ENCODE measurements around the gene MRPL45. TPM values are rescaled to one million over a fixed set of nuclear protein-coding genes. Genes with fewer than 3 reads are reported as not detected.

Gene MRPL45
- total RNA-seq, 1 donor from 2014 or later, result 34.0 TPM

DNA sequence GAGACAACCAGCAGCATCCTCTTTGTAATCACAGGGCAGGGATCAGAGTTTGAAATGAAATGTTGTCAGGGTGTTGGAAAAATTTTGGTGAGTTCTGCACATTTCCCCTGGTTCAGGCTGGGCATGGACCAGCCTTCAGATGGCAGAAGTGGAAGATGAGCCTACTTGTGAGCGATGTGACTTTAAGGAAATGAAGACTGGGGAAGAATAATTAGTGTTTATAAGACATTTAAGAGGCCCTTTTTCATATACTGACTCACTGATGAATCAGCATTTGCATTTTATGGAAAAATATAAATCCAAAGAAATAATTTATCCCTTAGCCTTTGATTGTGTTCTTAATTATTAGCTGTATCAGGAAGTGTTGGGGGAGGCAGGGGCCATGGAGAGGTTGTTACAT, 25.9 kb downstream of the MRPL45 start:
- Mint-ChIP-seq H3K27me3 (ENCODE audit: unreplicated experiment) (peaks cover 2% of the 10 kb centered on the region), H3K9me3 (ENCODE audit: unreplicated experiment) (peaks cover 4% of the 10 kb centered on the region), H3K27ac (ENCODE audit: unreplicated experiment) (no peak overlapping the region), H3K4me3 (ENCODE audit: unreplicated experiment) (no peak overlapping the region), H3K4me1 (ENCODE audit: low read depth, unreplicated experiment) (peaks cover 11% of the 10 kb centered on the region), H3K36me3 (ENCODE audit: unreplicated experiment) (no peaks in the 10 kb centered on the region)
- DNase-seq, result no peak
- TF ChIP-seq, protein P1, sequence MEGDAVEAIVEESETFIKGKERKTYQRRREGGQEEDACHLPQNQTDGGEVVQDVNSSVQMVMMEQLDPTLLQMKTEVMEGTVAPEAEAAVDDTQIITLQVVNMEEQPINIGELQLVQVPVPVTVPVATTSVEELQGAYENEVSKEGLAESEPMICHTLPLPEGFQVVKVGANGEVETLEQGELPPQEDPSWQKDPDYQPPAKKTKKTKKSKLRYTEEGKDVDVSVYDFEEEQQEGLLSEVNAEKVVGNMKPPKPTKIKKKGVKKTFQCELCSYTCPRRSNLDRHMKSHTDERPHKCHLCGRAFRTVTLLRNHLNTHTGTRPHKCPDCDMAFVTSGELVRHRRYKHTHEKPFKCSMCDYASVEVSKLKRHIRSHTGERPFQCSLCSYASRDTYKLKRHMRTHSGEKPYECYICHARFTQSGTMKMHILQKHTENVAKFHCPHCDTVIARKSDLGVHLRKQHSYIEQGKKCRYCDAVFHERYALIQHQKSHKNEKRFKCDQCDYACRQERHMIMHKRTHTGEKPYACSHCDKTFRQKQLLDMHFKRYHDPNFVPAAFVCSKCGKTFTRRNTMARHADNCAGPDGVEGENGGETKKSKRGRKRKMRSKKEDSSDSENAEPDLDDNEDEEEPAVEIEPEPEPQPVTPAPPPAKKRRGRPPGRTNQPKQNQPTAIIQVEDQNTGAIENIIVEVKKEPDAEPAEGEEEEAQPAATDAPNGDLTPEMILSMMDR (IDR thresholded peaks at IDR 0.05; ENCODE audit: partially characterized antibody, unreplicated experiment), result no peak

DNA sequence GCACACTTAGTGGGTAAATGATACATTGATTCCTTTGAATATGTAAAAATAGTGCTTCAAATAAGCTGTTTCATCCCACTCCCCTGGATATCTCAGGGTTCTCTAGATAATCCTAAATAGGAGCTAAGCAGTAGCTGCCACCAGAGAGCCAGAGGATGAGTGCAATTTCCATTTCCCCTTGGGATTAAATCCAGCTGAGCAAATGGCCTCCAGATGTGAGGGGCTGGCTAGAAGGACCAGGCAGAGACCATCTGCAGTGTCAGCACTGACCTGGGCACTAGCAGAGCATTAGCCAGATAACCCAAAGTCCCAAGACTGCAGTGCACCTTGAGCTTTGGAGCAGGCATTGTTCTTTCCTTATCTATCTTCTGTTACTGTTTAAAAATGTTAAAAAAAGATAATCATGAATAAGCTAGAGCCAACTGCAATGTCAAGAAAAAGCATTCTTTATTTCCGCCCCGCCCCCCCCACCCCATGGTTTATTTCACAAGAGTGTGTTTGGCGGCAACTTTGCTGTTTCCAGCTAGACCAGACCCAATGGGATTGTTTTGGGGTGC, 27.3 kb downstream of the MRPL45 start:
- Mint-ChIP-seq H3K9me3 (ENCODE audit: unreplicated experiment) (peaks cover 2% of the 10 kb centered on the region), H3K27me3 (ENCODE audit: unreplicated experiment) (peaks cover 2% of the 10 kb centered on the region), H3K27ac (ENCODE audit: unreplicated experiment) (no peak overlapping the region), H3K4me3 (ENCODE audit: unreplicated experiment) (no peak overlapping the region), H3K4me1 (ENCODE audit: low read depth, unreplicated experiment) (peaks cover 11% of the 10 kb centered on the region), H3K36me3 (ENCODE audit: unreplicated experiment) (no peaks in the 10 kb centered on the region)
- no peak for DNase-seq
- TF ChIP-seq, protein P1 (IDR thresholded peaks at IDR 0.05; ENCODE audit: partially characterized antibody, unreplicated experiment), result no peak

DNA sequence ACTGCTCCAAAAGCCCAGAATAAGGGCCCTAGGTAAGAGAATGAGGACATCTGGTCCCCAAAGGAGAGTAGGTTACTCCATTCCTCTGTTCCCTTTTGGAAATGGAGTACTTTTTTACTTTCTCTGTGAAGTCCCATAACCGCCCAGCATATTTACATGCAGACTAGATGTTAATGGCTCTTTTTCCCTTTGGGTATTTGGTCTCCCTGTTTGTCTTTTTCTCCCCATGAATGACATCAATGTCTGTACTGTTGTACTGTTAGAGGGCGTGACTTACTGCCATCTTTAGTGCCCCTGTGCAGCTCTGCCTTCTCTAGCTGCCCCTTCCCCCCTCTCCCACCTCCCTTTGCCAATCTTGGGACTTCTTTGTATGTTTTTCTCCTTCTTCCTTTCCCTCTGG, 27.8 kb downstream of the MRPL45 start:
- no peaks in the 10 kb centered on the region for H3K36me3 Mint-ChIP-seq (ENCODE audit: unreplicated experiment)
- H3K4me1 Mint-ChIP-seq (ENCODE audit: low read depth, unreplicated experiment), result peaks cover 14% of the 10 kb centered on the region
- no peak for DNase-seq
- TF ChIP-seq, protein P1 (IDR thresholded peaks at IDR 0.05; ENCODE audit: partially characterized antibody, unreplicated experiment), result no peak
- H3K4me3 Mint-ChIP-seq (ENCODE audit: unreplicated experiment), result no peak overlapping the region
- peaks cover 2% of the 10 kb centered on the region for H3K27me3 Mint-ChIP-seq (ENCODE audit: unreplicated experiment)
- H3K27ac Mint-ChIP-seq (ENCODE audit: unreplicated experiment), result peak overlapping the region; percentile 59
- peaks cover 2% of the 10 kb centered on the region for H3K9me3 Mint-ChIP-seq (ENCODE audit: unreplicated experiment)

DNA sequence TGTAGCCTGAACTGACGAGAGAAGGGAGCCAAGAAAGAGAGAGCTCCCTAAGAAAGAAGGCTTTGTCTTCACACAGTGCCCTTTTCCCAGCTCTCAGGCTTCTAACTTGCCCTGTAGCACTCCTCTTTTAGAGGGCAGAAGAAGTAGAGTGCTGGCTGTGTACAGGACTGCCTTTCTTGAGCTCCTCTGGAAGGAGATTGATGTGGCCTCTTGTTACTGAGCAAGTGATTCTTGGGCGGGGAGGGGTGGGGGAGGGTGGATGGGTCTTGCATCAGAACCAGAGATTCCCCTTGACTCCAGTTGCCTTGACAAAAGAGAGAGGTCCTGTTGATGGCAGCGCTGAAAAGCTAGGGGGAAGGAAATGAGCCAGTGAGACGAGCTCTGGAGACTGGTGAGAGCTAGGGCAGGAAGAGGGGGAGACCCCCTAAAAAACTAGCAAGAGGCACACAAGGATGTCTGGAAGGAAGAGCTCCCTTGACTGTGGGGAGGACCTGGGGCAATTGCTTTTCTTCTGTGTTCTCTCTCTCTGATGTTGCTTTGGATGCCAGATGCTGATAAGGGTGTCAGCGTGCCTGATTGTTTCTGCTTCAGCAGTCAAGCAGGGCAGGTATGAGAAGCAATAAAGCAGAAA, 28.4 kb downstream of the MRPL45 start:
- Mint-ChIP-seq H3K27ac (ENCODE audit: unreplicated experiment) (peak overlapping the region; percentile 59), H3K4me3 (ENCODE audit: unreplicated experiment) (peak overlapping the region; percentile 60), H3K9me3 (ENCODE audit: unreplicated experiment) (peaks cover 2% of the 10 kb centered on the region), H3K36me3 (ENCODE audit: unreplicated experiment) (no peaks in the 10 kb centered on the region), H3K27me3 (ENCODE audit: unreplicated experiment) (peaks cover 2% of the 10 kb centered on the region), H3K4me1 (ENCODE audit: low read depth, unreplicated experiment) (peaks cover 16% of the 10 kb centered on the region)
- DNase-seq, result no peak
- TF ChIP-seq, protein P1 (IDR thresholded peaks at IDR 0.05; ENCODE audit: partially characterized antibody, unreplicated experiment), result no peak
